22Rv1 (cell line): ENCODE results near the gene ATP2B3.

Experiments used
- H3K27ac ChIP-seq: fragments of 450-650 bp; 2 replicates; pipeline ENCODE4 v1.5.1; 2017
- CTCF ChIP-seq: fragments of 450-650 bp; IDR thresholded peaks from 2 replicates; pipeline ENCODE4 v1.5.1; 2017; ENCODE audit warnings: mild to moderate bottlenecking
- ZFX ChIP-seq: fragments of 450-650 bp; IDR thresholded peaks from 2 replicates; pipeline ENCODE4 v1.6.1; 2017; ENCODE audit warnings: antibody characterized with exemption, borderline replicate concordance

The ATP2B3 gene

GRCh38 chrX:153595387-153595786 lies 77.9 kb downstream of the ATP2B3 start:
- no peak for TF ChIP-seq ZFX
- TF ChIP-seq CTCF: no peak

GRCh38 chrX:153595859-153596857 lies 78.7 kb downstream of the ATP2B3 start:
- TF ChIP-seq CTCF (no peak), ZFX (no peak)
- H3K27ac ChIP-seq: no peak overlapping the region

More at GRCh38 chrX:153595387-153595786, 77.9 kb downstream of the ATP2B3 start:
- no peak overlapping the region for H3K27ac ChIP-seq

- TF ChIP-seq ZFX (no peak), CTCF (no peak)
- no peak overlapping the region for H3K27ac ChIP-seq
These were observed 79.7 kb downstream of the ATP2B3 start for GRCh38 chrX:153596981-153597750.

GRCh38 chrX:153598541-153599191 lies 81.2 kb downstream of the ATP2B3 start, which contains the start of gene CCNQ:
TSS of gene CCNQ (minus strand) at chrX:153599139. CDS start at chrX:153599073, 66 bp downstream.
- TF ChIP-seq ZFX: no peak
- TF ChIP-seq CTCF: no peak
- H3K27ac ChIP-seq: peak within 1 kb of the TSS; percentile 46; the same call in 1 of the 2 replicates

DNA sequence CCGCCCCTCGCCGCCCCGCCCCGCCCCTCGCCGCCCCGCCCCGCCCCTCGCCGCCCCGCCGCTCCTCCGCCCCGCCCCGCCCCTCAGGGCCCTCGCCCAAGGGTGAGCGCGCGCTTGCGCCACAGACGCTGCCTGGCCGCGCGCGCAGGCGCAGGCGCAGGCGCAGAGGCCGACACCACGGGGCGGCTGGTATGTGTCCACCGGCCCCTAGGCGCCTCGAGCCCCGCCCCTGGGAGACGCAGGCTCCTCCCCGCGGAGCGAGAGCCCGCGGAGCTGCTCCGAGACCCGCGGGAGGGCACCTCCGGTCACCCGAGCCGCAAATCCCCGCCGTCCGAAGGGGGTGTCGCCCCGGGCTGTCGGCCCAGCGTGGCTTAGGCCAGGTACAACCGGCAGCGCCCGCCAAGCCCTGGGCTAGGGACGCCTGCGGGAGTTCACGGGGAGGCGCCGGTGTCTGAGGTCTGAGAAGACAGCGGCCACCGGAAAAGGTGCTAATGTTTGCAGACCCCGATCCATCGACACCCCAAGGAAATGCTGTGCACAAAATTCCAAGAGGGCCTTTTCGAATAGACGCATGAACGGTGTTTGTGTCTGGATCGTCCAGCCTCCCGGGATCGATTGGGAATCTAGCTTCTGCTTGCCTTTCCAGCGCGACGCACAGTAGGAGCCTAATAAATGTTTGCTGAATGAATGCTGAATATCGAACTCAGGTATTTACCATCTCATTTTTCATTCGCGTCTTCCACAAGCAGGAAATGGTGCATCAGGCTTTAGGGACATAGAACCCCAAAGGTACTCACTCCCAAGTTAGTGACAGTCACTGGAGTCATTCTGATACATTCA lies 82.0 kb downstream of the ATP2B3 start:
- no peak for TF ChIP-seq ZFX
- TF ChIP-seq CTCF: no peak
- 0 out of 2 replicates have a peak overlapping the region, but pooled peaks have one; percentile 30 for H3K27ac ChIP-seq

DNA sequence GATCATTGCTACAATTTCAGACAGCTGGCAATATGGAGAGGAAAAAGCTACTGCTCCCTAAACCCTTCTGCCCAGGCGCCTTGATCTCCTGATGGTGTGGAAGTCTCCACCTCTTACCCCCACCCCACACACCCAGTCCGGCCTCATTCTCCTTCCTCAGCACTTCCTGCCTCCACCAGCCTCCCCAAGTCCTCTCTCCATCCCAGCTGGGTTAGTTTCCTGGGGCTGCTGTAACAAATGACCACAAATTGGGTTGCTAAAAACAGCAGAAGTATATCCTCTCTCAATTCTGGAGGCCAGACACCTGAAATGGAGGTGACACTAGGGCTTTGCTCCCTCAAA lies 82.6 kb downstream of the ATP2B3 start:
- H3K27ac ChIP-seq: no peak overlapping the region
- TF ChIP-seq ZFX: no peak
- TF ChIP-seq CTCF: no peak
